Hematopoietic multipotent progenitor cell treated with erythropoietin and hydrocortisone succinate and interleukin-3 and kit ligand, for 15 days (in vitro differentiated cells): ENCODE data around the gene NFE2L1.

ENCODE experiments used
- DNase-seq: peaks from one replicate; pipeline ENCODE4 v3.0.0-alpha.2; 2015; ENCODE audit warnings: low spot score

Gene NFE2L1

DNA sequence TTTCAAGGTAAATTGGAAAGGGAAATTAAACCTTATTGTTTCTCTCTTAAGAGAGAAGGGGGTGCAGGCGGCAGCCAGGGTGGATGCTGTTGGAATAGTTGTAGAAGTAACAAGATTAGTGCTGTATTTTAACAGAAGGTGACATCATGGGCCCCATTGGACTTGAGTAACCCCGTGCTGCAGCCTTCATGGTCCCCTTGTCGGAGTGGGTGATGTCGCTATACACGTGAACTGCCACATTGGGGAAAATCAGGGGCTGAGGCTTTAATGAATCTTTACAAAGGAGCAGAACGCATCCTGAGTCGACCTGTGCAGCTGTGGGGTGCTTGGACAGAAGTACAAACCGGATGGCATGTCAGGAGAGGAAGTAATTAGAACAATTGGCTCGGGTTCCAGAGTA is 62.6 kb downstream of the NFE2L1 start:
- DNase-seq, result no peak
